T1000 (cell line): Measurements from ENCODE around the gene ARHGEF19.
"Not testable (repeated sequence)": the region's sequence is repeated elsewhere in the genome, so short reads cannot be mapped to it uniquely, and the experiment has no call there.

Experiments
- DNase-seq: peaks from one replicate; lab custom pipeline; 2025; ENCODE audit warnings: mixed read lengths; lab: John Stamatoyannopoulos, UW

The ARHGEF19 gene

DNA sequence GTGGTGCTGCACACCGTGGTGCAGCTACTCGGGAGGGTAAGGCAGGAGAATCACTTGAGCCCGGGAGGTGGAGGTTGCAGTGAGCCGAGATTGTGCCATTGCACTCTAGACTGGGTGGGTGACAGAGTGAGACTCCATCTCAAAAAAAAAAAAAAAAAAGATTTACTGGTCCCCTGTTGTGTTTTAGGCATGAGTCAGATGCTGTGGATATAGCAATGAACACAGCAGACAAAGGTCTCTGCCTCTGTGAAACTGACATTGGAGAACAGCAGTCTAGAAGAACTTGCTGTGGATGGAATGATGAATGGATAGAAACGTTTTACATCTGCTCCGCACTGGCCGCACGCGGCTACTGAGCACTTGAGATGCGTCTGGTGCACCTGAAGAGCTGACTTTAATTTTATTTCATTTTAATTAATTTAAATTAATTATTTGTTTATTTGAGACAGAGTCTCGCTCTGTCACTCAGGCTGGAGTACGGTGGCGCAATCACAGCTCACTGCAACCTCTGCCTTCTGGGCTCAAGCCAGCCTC is 32.1 kb downstream of the ARHGEF19 start:
- no peak for DNase-seq

DNA sequence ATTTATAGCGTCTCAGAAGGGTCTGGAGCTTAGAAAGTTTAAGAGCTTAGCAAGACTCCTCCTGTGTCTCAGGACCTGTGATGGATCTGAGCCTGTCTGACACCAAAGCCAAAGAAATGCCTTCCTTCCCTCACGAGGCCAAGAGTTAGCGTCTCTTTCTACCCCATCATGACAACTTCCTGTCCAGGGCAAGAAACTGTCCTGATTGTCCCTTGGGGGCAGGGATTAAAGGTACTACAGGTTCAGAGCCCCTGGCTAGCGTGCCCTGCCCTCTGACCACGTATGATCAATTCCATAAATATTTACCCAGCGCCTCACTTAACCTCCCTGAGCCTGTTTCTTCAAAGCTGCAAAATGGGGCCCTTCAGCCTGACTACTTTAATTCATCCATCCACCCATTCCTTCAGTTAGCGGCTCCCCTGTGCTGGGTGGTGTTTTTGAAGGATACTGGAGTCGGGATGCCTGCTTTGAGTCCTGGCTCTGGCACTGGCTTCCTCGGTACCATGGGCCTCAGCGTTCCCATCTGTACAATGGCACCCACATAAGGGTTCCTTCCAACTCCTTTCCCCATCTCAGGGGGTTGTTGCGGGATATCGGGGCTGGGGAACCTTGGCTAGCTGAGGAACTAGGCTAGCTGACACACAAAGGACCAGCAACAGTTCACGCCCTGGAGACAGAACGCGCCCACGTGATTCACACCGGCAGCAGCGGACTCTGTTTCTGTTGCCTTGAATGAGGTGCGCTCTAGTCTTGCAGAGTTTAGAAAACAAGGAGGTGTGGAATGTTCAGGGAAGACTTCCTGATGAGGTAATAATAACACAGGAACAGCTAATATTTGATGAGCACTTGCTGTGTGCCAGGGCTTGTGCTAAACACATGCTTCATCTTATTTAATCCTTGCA is 33.6 kb downstream of the ARHGEF19 start:
- DNase-seq: peak; percentile 19

DNA sequence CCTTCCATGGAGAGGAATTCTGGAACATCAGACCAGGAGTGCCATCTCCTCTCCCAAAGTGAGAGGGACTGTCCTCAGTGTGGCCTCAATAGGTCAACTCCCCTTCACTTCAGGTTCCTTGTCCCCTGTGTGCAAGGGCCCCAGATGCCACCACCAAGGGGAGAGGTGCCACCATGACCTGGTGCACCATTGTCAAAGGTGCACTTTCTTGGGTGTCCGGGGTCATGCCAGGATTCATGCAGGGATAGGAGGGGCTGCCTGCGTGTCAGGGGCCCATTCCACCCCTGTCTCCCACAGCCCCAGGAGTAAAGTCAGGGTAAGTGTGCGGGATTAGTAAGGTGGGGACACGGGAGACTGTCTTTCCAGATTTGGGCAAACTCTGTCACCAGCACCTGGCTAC is 35.1 kb downstream of the ARHGEF19 start:
- DNase-seq: no peak

DNA sequence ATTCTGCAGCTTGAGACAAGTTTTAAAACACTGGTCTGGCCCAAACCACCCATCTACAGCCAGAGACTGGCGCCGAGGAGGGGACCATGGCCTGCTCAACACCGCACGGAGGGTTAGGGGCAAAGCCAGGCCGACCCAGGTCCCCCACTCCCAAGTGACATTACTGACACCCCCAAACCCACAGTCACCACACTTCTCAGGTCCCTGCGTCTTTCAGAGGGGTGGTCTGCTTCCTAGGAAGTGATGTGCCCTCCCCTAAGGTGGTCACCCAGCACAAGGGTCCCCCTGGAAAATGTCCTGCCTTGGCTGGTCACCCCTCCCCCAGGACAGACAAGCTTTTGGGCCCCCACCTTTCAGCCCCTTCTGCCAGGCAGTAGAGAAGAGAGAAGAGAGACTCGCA is 35.8 kb downstream of the ARHGEF19 start:
- no peak for DNase-seq

DNA sequence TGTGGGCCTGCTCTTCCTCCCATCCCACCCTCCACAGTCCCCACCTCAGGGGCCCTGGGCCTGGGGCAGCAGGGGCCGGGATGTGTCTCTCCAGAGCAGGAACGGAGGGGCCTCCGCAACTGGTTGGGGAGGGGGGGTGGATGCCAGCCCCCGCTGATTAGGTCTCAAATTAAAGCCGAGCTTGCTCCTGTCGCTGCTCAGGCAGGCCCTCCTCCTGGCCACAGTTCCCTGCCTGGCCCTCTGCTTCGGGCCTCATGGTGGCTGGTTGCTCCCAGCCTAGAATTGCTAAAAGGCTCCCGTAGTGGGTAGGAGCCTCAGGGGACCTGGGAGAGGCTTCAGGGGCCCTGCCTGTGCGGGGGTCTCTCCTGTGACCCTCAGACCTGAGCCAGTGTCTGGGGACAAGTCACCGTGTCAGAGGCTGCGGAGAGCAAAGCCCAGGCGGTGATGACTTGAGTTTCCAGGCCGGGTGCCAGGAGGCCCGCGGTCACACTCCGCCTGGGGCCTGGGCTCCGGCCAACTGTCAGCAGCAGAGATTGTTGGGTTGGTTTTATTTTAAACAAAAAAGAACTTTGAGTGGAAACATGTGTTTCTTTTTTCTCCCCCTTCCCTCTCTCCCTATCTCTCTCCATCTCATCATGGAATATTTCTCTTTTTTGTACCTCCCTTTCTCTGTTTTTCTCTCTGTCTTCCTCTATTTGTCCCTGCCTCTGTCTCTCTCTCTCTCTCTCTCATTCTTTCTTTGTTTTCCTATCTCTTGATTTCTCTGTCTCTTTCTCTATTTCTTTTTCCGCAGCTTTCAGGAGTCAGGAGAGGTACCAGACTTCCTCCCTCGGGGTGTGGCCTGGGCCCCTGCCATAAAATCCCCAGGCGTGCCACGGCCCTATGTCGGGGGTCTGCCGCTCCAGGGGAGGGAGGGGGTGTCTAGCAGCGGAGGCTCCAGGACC is 36.6 kb downstream of the ARHGEF19 start:
- peak; percentile 87 for DNase-seq

DNA sequence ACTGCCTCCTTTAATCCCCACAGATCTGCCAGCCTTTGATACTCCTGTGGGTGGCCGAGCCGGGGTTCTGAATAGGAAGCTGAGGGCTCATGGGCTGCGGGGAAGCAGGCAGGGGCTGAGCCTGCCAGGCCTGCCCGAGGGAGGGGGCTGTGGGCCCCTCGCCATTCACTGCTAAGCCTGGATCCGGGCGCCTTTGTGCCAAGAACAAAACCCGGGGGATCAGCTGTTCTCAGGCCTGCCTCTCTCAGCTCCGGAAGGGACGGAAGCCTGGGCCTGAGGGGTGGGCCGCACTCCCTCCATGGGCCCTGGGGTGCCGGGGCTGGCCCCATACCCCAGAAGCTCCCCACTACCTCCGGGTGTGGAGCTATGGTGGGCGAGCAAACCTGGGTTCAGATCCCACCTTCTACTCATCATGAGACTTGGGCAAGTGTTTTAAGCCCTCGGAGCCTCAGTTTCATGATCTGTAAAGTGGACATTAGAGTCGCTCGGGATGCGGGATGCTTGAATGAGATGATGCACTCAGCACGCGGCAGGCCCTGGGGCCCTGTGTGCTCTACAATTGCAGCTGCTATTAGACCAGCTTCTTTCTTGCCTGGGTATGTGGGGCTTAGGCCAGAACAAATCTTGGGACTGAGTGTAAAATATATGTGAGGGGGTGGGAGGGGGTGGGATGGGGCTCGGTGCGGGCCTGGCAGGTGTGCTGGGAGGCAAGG is 37.4 kb downstream of the ARHGEF19 start:
- DNase-seq: no peak

DNA sequence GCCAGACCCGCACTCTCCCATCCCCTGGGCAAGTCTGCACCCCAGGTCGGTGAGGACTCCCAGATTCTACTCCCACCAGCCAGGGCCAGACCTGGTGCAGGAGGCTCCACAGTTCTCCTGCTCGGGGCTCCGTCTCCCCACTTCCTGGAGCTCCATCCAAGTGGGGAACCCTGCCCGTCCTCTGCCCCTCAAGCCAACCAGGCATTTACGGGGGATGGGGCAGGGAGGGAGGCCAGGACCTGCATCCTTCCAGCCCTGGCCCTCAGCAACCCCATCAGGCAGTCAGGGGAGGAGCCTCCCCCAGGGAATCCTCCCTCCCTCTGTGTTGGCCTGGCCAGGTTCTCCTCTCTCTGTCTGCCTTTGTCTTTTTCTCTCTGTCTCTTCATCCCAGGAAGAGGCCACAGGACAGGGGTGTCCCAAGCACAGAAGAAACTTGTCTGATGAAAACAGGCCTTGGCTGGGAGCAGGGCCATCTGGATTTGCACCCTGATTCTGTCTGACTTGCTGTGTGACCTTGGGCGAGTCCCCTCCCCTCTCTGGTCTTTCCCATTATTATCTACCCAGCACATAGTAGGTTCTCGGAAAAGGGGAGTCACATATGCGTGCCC is 38.1 kb downstream of the ARHGEF19 start:
- no peak for DNase-seq

DNA sequence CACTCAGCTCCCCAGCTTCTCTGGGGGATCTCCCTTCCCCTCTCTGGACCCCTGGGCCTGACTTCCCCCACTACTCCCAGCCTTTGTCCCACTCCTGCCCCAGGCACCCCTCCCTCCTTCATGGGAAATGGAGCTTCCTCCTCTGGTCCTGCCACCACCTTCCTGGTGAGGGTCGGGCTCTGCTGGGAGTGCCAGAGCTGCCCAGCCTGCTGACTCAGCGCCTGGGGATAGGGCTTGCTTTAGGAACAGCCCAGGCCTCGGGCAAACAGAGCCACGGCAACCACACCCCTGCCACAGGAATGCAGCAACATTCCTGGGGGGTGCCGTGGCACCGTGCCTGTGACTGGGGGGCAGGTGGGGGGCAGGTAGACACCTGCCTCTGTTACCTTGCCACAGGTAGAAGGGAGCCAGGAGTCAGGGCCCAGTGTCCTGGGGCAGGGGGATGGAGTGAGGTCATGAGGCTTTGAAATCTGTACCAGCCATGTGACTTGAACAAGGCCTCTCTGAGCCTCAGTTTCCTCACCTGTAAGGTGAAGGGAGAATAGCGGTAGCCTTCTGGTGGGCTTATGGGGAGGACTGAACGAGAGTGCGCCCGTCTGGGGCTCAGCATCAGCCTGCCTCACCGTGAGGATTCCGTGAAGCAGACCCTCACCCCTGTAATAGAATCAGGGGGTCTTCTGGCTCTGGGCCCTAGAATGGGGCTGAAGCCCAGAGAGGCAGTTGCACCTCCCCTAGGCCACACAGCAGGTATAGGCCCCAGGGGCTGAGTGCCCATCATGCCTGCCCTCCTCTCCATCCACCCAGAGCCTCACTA is 38.8 kb downstream of the ARHGEF19 start:
- DNase-seq: peak; percentile 92

DNA sequence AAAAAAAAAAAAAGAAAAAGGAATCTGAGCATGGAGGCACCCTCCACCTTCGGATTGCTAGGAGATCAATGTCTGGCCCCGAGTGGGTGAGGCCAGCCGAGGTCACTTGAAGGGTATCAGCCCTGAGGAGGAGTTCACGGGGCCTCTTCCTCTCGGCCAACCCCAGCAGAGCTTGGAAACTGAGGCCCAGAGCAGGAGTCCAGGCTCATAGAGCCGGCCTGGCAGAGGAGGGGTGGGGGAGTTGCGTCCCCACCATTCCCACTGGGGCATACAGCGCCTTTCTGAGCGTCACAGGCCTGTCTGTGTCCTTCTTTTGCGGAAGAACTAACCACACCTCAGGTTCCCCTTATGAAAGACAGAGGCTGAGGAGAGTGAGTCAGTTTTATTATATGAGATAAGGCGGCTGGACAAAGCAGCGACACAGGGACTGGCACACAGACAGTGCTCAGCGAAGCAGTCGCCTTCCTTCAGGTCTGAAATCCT is 39.4 kb downstream of the ARHGEF19 start:
- no peak for DNase-seq

DNA sequence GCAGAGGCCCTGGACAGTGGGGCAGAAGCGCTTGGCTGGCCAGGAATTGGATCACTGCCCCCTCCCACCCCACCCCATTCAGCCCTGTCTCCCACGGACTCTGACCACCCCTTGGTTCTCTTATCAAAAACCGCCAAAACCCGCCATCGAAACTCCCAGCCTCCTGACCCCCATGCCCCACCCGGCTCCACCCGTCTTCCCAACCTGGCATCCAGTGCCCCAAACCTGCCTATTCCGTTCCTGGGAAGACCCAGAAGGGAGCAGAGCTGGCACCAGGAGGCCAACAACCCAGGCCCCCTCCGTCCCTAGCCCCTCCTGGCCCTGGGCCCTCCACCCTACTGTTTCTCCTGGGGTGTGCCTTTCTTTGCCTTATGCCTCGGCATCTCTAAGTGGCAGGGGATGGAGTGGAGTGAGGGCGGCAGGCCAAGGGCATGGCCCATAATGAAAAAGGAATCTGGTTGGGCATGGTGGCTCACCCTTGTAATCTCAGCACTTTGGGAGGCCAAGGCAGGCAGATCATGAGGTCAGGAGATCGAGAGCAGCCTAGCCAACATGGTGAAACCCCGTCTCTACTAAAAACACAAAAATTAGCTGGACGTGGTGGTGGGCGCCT is 40.1 kb downstream of the ARHGEF19 start:
- no peak for DNase-seq

DNA sequence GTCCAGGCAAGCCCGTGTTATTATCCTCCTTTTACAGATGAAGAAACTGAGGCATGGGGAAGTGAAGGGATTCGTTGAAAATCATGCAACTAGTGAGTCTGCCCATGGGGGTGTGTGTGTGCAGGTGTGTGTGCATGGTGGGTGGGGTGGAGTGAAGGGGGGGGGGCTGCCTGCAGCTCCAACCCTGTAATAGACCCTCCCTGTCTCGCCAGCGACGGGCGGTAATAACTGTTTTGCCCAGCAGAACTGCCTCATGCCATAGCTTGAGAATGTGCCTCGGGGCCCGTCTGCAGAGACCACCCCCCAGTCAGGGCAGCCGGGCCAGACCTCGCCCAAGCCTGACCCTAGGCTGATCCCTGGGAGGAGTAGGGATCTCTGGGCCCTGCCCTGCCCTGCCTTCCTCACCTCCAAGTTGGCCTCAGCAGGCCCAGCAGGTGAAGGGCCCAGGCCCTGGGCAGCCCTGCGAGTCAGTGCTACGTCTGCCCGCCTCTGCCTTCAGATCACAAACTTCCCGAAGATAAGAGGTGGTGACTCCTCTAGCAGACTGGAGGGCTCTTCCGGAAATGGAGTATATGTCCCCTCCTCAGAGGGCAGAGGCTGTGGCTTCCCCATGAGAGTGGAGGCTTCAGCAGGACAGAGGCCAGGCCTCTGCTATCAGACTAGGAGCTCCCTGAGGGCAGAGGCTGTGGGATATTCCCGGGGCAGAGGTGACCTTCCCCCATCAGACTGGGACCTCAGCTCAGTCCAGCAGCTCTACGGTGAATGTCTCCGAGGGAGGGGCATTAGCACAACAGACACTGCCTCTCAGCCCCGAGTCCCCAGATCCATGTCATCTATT is 40.9 kb downstream of the ARHGEF19 start:
- no peak for DNase-seq

DNA sequence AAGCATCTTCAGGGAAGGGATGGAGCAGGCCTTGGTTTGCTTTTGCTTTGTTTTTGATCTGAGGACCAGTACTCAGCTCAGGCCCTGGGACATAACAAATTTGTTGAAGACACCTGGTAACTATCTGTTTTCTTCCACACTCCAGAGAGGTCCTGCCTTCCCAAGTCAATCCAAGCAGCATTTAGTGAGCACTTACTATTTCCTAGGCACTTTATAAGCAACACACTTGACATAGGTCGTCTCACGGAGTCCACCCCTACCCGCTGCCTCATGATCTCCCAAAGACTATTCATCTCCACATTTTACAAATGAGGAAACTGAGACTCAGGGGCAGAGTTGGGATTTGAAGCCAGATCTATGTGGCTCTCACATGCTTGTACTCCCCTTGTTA is 42.2 kb downstream of the ARHGEF19 start:
- DNase-seq: no peak

DNA sequence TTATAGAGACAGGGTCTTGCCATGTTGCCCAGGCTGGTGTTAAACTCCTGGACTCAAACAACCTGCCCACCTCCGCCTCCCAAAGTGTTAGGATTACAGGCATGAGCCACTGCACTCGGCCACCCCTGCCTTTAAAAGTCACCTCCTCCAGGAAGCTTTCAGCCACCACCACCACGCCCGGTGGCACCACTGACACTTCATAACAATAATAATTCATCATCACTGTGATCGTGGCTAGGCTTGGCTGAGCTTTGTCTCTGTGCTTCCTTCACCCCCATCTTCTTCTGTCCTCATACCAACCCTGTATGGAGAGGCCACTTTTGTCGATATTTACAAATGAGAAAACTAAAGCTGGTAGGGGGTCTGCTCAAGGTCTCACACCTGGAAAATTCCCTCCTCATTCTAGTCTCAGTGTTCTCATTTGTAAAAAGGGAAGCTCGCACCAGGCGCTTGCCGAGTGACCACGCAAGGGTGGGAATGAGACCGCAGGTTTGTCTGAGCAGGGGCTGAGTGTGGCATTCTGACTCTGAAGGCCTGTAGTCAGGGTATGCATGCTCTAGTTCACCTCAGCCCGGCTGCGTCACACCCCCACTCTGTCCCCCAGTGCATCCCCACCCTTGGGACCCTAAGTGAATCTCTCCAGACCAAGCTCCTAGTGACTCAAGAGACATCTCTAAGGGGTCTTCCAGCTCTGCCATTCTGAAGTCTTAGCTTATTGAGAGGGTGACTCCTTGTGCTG is 43.7 kb downstream of the ARHGEF19 start:
- no peak for DNase-seq

DNA sequence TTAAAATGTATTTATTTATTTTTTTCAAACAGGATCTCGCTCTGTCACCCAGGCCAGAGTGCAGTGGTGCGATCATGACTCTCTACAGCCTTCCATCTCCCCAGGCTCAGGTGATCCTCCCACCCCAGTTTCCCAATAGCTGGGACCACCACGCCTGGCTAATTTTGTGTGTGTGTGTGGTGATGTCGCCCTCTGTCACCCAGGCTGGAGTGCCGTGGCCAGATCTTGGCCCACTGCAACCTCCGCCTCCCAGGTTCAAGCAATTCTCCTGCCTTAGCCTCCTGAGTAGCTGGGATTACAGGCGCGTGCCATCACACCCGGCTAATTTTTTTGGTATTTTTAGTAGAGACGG is 44.3 kb downstream of the ARHGEF19 start:
- not testable (repeated sequence) for DNase-seq

DNA sequence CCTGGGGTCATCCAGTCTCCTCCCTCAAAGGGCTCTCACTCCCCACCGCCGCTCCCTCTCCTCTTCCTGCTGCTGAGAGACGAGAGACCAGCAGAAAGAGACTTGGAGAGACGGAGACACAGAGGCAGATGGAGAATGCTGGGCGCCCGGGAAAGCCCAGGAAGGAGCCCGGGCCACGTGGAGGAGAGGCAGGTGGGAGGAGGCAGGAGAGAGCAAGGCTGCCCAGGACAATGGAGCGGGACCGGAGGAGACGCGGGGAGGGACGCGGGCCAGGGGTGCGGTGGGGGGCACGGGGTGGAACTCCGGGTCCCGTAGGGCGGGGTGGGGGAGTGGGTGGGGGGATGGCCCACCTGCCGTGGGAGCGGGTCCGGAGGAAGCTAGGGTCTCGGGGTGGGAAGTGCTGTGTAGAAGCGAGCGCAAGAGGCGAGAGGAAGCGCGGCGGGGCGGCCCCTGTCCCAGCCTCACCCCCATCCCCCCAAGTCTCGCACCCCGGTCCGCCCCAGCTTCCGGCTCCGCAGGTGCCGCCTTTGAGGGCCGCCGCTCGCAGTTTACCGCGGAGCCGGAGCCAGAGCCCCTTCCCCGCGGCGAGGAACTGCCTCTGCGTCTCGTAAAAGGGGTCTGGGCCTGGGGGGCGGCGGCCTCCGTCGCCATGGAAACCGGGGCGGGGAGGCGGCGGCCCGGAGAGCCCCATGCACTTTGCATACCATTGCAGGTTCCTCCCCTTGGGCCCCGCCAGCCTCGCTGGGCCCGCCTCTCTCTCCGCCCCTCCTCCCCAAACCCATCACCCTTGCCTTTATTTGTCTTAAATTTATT is 44.9 kb downstream of the ARHGEF19 start:
- no peak for DNase-seq

DNA sequence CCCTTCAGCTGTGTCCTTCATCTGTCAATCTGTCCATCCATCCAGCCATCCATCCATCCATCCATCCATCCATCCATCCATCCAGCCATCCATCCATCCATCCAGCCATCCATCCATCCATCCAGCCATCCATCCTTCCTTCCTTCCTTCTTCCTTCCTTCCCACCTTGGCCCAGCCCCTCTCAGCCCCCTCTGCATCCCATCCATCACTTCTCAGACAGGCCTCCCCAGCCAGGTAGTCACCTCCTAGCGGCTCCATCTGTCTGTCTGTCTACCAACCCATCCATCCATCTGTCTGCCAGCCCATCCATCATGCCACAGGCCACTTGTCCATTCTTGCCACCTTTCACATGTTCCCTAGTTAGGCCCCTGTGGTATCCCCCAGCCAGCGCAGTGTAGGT is 46.3 kb downstream of the ARHGEF19 start:
- no peak for DNase-seq

DNA sequence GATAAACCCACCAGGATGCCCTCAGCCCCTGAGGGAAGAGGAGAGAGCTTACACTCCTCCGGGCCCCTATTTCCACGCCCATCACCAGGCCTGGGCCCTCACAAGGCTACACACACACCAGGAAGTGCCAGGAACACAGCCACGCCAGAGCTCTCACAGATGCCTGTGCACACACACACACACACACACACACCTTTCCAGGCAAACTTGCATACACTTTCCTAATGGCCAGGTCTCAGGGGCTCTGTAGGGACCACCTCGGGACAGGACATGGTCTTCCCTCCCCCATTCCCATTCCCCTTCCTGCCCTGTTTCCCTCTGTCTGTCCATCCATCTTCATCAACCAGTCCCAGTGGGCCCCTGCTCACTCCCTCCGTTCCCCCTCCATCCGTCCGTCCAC is 46.9 kb downstream of the ARHGEF19 start:
- DNase-seq: no peak

DNA sequence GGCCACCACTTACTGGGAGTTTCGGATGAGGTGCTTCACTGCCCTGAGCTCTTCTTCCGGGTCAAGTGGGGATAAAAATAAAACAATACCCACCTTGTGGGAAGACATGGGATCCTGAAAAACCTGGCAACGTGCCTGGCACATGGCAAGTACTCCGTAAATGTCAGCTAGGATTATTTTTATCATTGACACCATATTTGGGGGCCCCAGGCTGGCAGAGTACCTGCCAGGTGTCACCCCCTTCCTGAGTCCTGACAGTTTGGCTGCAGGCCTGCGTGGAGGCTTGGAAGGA is 47.4 kb downstream of the ARHGEF19 start:
- DNase-seq: no peak
